Embryonic facial prominence (tissue), 1 donor: Measurements from ENCODE around the gene QRICH2.
"Not testable (repeated sequence)": the region's sequence is repeated elsewhere in the genome, so short reads cannot be mapped to it uniquely, and the experiment has no call there.

Experiments
- DNase-seq: peaks from one replicate; pipeline ENCODE4 v3.0.0-alpha.2; 2016; ENCODE audit errors: extremely low spot score

QRICH2 gene

GRCh38 chr17:76331083-76331482, 23.0 kb upstream of the QRICH2 start:
- DNase-seq = no peak

GRCh38 chr17:76329664-76330063, 21.6 kb upstream of the QRICH2 start:
- no peak for DNase-seq

- DNase-seq = no peak
Observed at GRCh38 chr17:76327696-76328095, 19.6 kb upstream of the QRICH2 start.

GRCh38 chr17:76326306-76326705, 18.2 kb upstream of the QRICH2 start:
- no peak for DNase-seq

- no peak for DNase-seq
Observed at GRCh38 chr17:76318586-76318985, 10.5 kb upstream of the QRICH2 start.

GRCh38 chr17:76317535-76317934, 9.5 kb upstream of the QRICH2 start:
- DNase-seq = no peak

GRCh38 chr17:76314392-76315227, 6.5 kb upstream of the QRICH2 start:
- DNase-seq = no peak

- DNase-seq = no peak
Observed at GRCh38 chr17:76312735-76313134, 4.7 kb upstream of the QRICH2 start.

- DNase-seq = no peak
Observed at GRCh38 chr17:76309461-76309860, 1.4 kb upstream of the QRICH2 start.

GRCh38 chr17:76307299-76307965, 644 bp downstream of the QRICH2 start:
- DNase-seq = no peak

- DNase-seq = not testable (repeated sequence)
Observed at GRCh38 chr17:76305135-76305454, 3.0 kb downstream of the QRICH2 start.

- DNase-seq = no peak
Observed at GRCh38 chr17:76304226-76305134, 3.6 kb downstream of the QRICH2 start.

- no peak for DNase-seq
Observed at GRCh38 chr17:76297436-76297835, 10.6 kb downstream of the QRICH2 start.

- no peak for DNase-seq
Observed at GRCh38 chr17:76296889-76297288, 11.2 kb downstream of the QRICH2 start.

GRCh38 chr17:76296186-76296585, 11.9 kb downstream of the QRICH2 start:
- no peak for DNase-seq

- DNase-seq = no peak
Observed at GRCh38 chr17:76293106-76293505, 15.0 kb downstream of the QRICH2 start.

GRCh38 chr17:76292567-76292966, 15.5 kb downstream of the QRICH2 start:
- no peak for DNase-seq

GRCh38 chr17:76281573-76282371, 26.3 kb downstream of the QRICH2 start:
- no peak for DNase-seq

GRCh38 chr17:76280650-76281049, 27.4 kb downstream of the QRICH2 start:
- DNase-seq = no peak

- DNase-seq = no peak
Observed at GRCh38 chr17:76279742-76280287, 28.3 kb downstream of the QRICH2 start.
